Muscle layer of colon (tissue), 2 donors: Measurements from ENCODE around the gene COX4I2.
"Not testable (repeated sequence)": the region's sequence is repeated elsewhere in the genome, so short reads cannot be mapped to it uniquely, and the experiment has no call there.

Source experiments
- H3K27ac ChIP-seq: one replicate; pipeline ENCODE4 v1.7.0; 2013; ENCODE audit warnings: low read depth, mild to moderate bottlenecking, low read length, moderate library complexity
- H3K27me3 ChIP-seq, 2 donors: one replicate each; pipeline ENCODE4 v1.7.0; 2013; ENCODE audit warnings: low read length in 2 of 2, mild to moderate bottlenecking in 2 of 2; ENCODE audit not compliant: insufficient read depth in 2 of 2, control insufficient read depth in 1 of 2
- H3K36me3 ChIP-seq: one replicate; pipeline ENCODE4 v1.7.0; 2013; ENCODE audit warnings: mild to moderate bottlenecking, low read length; ENCODE audit not compliant: insufficient read depth
- H3K4me1 ChIP-seq: one replicate; pipeline ENCODE4 v1.7.0; 2013; ENCODE audit warnings: mild to moderate bottlenecking, low read length; ENCODE audit not compliant: insufficient read depth
- H3K4me3 ChIP-seq, 2 donors: one replicate each; pipeline ENCODE4 v1.7.0; 2013; ENCODE audit warnings: low read length in 2 of 2, low read depth in 1 of 2, mild to moderate bottlenecking in 1 of 2, moderate library complexity in 1 of 2
- H3K9ac ChIP-seq: one replicate; pipeline ENCODE4 v1.7.0; 2013; ENCODE audit warnings: low read length
- H3K9me3 ChIP-seq: one replicate; pipeline ENCODE4 v1.7.0; 2013; ENCODE audit warnings: mild to moderate bottlenecking, low read length
- donor health status: abdominal sarcoma.
- donor health status: Adenocarcinoma of cecum.

The COX4I2 gene

DNA sequence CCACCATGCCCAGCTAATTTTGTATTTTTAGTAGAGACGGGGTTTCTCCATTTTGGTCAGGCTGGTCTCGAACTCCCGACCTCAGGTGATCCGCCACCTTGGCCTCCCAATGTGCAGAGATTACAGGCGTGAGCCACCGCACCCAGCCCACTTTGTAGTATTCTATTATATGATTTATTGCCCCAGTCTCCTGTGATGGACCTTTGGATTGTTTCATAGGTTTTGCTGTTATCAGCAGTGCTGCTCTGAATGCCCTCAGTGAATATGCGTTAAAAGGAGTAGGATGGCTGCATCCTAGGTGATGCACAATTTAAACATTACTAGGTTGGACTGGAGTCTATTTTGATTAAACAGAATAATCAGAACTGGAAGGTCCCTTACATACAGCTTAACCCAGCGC lies 22.3 kb upstream of the COX4I2 start:
- H3K27ac ChIP-seq, result no peak overlapping the region
- H3K4me3 ChIP-seq, result no peak overlapping the region
- no peak overlapping the region for H3K9ac ChIP-seq
- H3K9me3 ChIP-seq, result no peaks in the 10 kb centered on the region
- H3K4me1 ChIP-seq, result no peaks in the 10 kb centered on the region
- H3K27me3 ChIP-seq, result no peaks in the 10 kb centered on the region
- H3K36me3 ChIP-seq, result no peaks in the 10 kb centered on the region

DNA sequence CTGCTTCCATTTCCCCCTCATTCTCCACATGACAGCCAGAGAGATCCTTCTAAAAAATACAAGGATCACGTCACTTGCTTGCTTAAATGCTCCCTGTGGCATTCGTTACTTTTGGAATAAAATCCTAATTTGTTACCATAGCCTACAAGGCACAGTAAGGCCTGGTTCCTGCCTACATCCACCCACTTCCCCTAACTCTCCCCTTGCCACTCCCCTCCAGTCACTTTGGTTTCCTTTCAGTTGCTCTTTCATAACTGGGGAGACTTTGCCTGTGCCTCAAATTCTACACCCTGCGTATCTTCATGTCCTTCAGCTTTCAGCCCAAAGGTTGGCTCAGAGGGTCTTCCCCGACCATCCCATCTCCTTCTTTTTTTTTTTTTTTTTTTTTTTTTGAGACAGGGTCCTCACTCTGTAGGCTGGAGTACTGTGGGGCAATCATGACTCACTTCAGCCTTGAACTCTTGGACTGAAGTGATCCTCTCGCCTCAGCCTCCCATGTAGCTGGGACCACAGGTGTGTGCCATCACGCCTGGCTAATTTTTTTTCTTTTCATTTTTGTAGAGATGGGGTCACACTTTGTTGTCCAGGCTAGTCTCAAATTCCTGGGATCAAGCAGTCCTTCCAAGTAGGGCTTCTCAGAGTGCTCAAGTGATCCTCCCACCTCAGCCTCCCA lies 20.1 kb upstream of the COX4I2 start:
- Histone ChIP-seq H3K9ac (no peak overlapping the region), H3K9me3 (no peaks in the 10 kb centered on the region), H3K4me3 (no peak overlapping the region), H3K4me1 (no peaks in the 10 kb centered on the region), H3K27ac (no peak overlapping the region), H3K36me3 (no peaks in the 10 kb centered on the region), H3K27me3 (no peaks in the 10 kb centered on the region)

DNA sequence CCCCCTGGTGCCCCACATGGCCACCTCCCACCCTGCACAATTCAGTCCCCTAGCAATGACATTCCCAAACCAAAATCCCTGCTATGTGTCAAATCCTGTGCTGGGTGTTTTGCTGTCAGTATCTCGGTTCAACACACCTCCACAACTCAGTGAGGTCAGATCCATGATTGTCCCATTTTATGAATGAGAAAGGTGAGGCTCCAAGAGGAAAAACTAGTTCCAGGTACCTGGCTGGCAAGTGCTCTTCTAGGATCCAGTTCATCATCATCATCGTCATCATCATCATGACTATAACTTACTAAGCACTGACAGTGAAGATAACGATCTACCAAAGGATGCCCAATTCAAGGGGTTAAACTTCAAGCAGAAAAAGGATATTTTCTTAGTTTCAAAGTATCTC lies 17.5 kb upstream of the COX4I2 start:
- H3K4me1 ChIP-seq, result no peaks in the 10 kb centered on the region
- H3K27me3 ChIP-seq, result no peaks in the 10 kb centered on the region
- no peaks in the 10 kb centered on the region for H3K9me3 ChIP-seq
- H3K9ac ChIP-seq, result no peak overlapping the region
- H3K4me3 ChIP-seq, result no peak overlapping the region
- no peaks in the 10 kb centered on the region for H3K36me3 ChIP-seq
- H3K27ac ChIP-seq, result no peak overlapping the region

DNA sequence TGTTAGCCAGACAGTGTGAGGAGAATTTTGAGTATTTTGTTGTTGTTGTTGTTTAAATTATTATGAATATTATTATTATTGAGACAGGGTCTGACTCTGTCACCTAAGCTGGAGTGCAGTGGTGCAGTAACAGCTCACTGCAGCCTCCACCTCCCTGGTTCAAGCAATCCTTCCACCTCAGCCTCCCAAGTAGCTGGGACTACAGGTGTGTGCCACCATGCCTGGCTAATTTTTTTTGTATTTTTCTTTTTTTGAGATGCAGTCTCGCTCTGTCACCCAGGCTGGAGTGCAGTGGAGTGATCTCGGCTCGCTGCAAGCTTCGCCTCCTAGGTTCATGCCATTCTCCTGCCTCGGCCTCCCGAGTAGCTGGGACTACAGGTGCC lies 14.6 kb upstream of the COX4I2 start:
- H3K9ac ChIP-seq, H3K36me3 ChIP-seq, H3K4me1 ChIP-seq, H3K4me3 ChIP-seq, H3K9me3 ChIP-seq, H3K27ac ChIP-seq, H3K27me3 ChIP-seq: not testable (repeated sequence)

DNA sequence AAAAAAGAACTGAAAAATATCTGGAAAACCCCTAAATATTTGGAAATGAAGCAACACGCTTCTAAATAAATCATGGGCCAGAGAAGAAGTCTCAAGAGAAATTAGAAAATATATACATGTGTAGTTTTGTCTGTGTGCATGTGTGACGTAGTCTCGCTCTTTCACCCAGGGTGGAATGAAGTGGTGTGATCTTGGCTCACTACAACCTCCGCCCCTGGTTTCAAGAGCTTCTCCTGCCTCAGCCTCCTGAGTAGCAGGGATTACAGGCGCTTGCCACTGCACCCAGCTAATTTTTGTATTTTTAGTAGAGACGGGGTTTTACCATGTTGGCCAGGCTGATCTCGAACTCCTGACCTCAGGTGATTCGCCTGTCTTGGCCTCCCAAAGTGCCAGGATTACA lies 11.2 kb upstream of the COX4I2 start:
- not testable (repeated sequence) for H3K27ac ChIP-seq, H3K4me3 ChIP-seq, H3K4me1 ChIP-seq, H3K9me3 ChIP-seq, H3K36me3 ChIP-seq, H3K9ac ChIP-seq, H3K27me3 ChIP-seq

DNA sequence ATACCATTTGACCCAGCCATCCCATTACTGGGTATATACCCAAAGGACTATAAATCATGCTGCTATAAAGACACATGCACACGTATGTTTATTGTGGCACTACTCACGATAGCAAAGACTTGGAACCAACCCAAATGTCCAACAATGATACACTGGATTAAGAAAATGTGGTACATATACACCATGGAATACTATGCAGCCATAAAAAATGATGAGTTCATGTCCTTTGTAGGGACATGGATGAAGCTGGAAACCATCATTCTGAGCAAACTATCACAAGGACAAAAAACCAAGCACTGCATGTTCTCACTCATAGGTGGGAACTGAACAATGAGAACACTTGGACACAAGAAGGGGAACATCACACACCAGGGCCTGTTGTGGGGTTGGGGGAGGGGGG lies 9.7 kb upstream of the COX4I2 start:
- H3K9ac ChIP-seq, H3K4me1 ChIP-seq, H3K9me3 ChIP-seq, H3K4me3 ChIP-seq, H3K36me3 ChIP-seq, H3K27ac ChIP-seq, H3K27me3 ChIP-seq: not testable (repeated sequence)

DNA sequence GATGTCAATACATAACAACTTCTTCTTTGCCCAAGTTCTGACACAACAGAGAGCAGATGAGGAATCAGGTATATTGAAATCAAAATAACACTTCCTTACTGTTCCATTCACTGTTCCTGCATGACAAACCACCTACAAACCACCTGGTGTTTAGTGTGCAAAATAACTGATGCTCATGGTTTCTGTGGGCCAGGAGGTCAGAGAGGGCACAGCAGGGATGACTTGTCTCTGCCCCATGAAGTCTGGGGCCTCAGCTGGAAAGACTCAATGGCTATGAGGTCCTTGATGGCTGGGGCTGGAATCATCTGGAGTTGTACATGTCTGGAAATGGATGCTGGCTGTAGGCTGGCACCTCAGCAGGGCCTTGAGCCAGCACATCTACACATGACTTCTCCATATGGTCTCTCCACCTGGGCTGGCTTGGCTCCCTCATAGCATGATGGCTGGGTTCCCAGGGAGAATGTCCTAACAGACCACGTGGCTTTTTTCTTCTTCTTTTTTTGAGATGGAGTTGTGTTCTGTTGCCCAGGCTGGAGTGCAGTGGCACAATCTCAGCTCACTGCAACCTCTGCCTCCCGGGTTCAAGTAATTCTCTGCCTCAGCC lies 7.4 kb upstream of the COX4I2 start:
- no peak overlapping the region for H3K27ac ChIP-seq
- H3K4me3 ChIP-seq, result no peak overlapping the region
- no peak overlapping the region for H3K9ac ChIP-seq
- H3K27me3 ChIP-seq, result no peaks in the 10 kb centered on the region
- H3K36me3 ChIP-seq, result no peaks in the 10 kb centered on the region
- H3K9me3 ChIP-seq, result no peaks in the 10 kb centered on the region
- no peaks in the 10 kb centered on the region for H3K4me1 ChIP-seq

DNA sequence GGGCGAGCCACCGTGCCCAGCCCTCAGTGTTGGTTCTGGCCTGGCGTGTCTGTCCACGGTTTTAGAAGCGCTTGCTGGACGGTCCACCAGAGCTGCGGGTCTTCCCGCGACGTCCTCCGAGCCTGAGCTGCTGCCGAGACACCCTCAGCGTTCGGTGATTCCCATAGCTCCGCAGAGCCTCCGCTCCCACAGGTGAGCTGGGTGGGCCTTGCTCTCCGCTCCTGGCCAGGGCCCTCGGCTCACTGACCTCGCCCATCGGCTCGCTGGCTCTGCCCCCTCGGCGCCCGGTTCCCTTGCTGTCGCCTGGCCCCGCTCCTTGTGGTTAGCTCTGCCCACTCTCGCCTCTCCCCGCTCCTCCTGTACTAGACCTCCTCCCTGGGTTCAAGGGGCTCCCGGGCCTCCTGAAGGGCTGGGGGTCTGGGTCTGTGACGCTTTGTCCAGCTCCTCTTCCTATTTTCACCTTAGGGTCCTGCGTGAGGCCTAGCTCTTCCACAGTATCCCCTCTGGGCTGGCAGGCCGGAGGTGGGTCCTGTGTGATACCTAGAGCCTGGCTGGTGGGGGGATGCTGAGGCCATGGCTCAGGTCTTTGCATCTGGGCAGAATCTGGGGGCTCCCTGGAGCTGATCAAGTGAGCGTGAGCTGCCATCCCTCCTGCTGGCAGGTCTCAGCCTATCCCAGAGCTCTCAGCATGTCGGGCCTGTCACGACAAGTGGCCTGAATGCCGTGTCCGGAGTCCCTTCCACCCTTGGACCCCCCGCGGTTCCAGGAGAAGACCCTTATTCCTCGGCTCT lies 5.0 kb upstream of the COX4I2 start:
- H3K36me3 ChIP-seq, result no peaks in the 10 kb centered on the region
- no peaks in the 10 kb centered on the region for H3K9me3 ChIP-seq
- H3K9ac ChIP-seq, result no peak overlapping the region
- H3K4me3 ChIP-seq, result no peak overlapping the region
- no peak overlapping the region for H3K27ac ChIP-seq
- H3K27me3 ChIP-seq, result peaks cover 0 to 5% of the 10 kb centered on the region in 2 donors
- H3K4me1 ChIP-seq, result no peaks in the 10 kb centered on the region

DNA sequence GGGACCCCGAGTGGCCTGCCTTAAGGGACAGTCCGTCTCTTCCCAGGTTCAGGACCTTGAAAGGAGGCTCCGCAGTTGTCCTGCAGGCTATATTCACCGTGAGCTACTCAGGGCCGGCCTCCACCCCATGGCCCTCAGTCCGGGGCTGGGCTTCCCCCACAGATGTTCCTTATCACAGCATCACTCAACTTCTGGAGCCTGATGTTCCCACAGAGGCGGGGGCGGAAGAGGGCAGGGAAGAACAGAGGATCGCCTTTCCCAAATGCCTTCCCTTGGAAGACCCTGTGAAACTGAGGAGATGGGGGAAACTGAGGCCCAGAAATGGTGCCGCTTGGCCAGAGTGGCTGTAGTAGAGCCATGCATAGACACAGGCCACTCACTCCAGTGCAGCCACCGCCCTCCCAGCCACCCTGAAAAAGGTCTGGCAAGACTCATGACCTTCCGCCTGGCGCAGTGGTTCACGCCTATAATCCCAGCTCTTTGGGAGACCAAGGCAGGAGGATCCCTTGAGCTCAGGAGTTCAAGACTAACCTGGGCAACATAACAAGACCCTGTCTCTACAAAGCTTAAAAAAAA lies 4.3 kb upstream of the COX4I2 start:
- H3K4me1 ChIP-seq, result no peaks in the 10 kb centered on the region
- H3K27me3 ChIP-seq, result peaks cover 0 to 9% of the 10 kb centered on the region in 2 donors
- H3K27ac ChIP-seq, result no peak overlapping the region
- no peak overlapping the region for H3K4me3 ChIP-seq
- no peak overlapping the region for H3K9ac ChIP-seq
- no peaks in the 10 kb centered on the region for H3K9me3 ChIP-seq
- H3K36me3 ChIP-seq, result no peaks in the 10 kb centered on the region

DNA sequence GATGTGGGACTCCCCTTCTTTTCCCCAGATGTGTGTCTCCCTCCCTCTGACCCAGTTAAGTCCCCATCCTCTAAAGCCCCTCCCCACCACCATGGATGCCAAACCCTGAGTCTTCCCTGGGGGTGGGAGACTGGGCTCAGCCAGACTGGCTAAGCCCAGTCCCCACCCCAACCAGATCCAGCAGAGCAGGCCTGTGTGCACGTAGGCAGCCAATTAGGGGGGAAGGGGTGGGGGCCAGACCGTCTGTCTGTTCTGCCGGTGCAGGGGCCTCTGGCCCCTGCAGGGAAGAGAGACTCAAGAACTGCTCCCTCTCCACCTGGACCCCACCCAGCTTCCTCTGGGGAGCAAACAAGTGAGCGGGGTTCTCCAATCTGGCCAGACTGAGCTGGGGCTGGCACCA lies 605 bp downstream of the COX4I2 start:
- Histone ChIP-seq H3K4me3 (no peak overlapping the region), H3K9ac (no peak overlapping the region), H3K4me1 (no peaks in the 10 kb centered on the region), H3K27ac (no peak overlapping the region), H3K36me3 (no peaks in the 10 kb centered on the region), H3K27me3 (peaks cover 0 to 14% of the 10 kb centered on the region in 2 donors), H3K9me3 (no peaks in the 10 kb centered on the region)

DNA sequence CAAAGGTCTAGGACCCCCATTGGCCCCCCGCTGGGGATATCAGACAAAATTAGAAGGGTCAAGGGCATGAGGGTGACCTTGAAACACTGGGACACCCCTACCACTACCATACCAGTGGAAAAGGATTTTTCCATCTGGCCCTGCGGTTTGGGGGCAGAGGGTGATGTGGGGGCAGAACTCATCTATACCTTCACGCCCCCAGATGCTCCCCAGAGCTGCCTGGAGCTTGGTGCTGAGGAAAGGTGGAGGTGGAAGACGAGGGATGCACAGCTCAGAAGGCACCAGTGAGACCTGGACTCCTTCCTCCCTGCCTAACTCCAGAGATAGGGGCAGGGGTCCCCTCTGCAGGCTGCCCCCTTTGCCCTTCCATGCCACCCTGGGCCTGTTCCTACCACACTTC lies 1.1 kb downstream of the COX4I2 start:
- no peaks in the 10 kb centered on the region for H3K36me3 ChIP-seq
- H3K27ac ChIP-seq, result no peak overlapping the region
- H3K4me1 ChIP-seq, result no peaks in the 10 kb centered on the region
- no peaks in the 10 kb centered on the region for H3K9me3 ChIP-seq
- H3K4me3 ChIP-seq, result no peak overlapping the region
- H3K27me3 ChIP-seq, result peaks cover 0 to 14% of the 10 kb centered on the region in 2 donors
- H3K9ac ChIP-seq, result no peak overlapping the region
